VCaP (cell line): ENCODE measurements around the gene SS18L1.

Experiments
- H3K27ac ChIP-seq: fragments of 450-650 bp; 2 replicates; pipeline ENCODE4 v1.5.1; 2017
- TF ChIP-seq, protein P1 (sequence below): fragments of 450-650 bp; conservative IDR thresholded peaks from 2 replicates; pipeline ENCODE4 v1.5.1; 2017; ENCODE audit warnings: mild to moderate bottlenecking, moderate library complexity

Gene SS18L1

DNA sequence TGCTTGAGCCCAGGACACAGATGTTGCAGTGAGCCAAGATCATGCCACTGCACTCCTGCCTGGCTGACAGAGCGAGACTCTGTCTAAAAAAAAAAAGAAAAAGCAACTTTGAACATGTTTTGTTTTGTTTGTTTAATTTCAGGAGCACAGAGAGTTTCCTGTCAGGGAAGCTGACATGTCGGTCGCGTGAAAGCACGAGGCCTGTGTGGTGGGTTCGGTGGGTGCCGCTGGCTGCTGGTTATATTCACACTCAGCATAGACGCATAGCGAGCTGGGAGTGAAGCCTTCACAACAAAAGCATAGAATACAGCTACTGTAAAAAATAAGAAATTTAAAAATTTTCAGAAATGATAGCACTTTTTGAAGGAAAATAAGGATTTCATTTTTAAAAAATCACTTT, 53.7 kb downstream of the SS18L1 start:
- TF ChIP-seq, protein P1, sequence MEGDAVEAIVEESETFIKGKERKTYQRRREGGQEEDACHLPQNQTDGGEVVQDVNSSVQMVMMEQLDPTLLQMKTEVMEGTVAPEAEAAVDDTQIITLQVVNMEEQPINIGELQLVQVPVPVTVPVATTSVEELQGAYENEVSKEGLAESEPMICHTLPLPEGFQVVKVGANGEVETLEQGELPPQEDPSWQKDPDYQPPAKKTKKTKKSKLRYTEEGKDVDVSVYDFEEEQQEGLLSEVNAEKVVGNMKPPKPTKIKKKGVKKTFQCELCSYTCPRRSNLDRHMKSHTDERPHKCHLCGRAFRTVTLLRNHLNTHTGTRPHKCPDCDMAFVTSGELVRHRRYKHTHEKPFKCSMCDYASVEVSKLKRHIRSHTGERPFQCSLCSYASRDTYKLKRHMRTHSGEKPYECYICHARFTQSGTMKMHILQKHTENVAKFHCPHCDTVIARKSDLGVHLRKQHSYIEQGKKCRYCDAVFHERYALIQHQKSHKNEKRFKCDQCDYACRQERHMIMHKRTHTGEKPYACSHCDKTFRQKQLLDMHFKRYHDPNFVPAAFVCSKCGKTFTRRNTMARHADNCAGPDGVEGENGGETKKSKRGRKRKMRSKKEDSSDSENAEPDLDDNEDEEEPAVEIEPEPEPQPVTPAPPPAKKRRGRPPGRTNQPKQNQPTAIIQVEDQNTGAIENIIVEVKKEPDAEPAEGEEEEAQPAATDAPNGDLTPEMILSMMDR = no peak
- H3K27ac ChIP-seq = no peak overlapping the region

DNA sequence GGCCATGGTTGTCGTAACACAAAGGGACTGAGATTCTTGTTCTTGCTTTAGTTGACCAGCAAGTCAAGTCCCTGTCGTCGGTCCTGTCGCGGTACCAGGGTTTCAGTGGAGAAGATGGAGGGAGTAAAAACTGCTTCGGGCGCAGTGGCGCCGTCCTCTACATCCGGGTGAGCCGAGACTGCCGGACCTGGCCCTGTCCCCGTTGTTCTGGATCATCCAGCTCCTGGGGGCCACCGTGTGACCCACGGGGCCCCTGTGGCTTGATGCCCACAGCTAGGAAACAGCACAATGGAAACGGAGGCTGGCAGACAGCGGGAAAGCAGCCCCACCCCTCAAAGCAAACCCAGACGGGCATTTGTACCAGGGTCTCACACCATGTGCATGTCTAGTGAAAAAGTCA, 54.2 kb downstream of the SS18L1 start:
- H3K27ac ChIP-seq = no peak overlapping the region
- TF ChIP-seq, protein P1 = no peak

DNA sequence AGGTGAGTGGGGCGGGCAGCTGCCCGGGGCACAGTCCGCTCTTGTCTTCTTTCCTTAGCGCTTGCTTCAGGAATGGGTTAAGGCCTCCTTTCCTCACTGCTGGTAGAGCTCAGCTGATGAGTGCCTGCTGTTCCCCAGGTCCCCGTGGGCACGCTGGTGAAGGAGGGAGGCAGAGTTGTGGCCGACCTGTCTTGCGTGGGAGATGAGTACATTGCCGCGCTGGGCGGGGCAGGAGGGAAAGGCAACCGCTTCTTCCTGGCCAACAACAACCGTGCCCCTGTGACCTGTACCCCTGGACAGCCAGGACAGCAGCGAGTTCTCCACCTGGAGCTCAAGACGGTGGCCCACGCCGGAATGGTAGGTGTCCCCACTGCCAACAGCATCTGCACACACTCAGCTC, 54.9 kb downstream of the SS18L1 start:
- TF ChIP-seq, protein P1 = no peak
- H3K27ac ChIP-seq = no peak overlapping the region

DNA sequence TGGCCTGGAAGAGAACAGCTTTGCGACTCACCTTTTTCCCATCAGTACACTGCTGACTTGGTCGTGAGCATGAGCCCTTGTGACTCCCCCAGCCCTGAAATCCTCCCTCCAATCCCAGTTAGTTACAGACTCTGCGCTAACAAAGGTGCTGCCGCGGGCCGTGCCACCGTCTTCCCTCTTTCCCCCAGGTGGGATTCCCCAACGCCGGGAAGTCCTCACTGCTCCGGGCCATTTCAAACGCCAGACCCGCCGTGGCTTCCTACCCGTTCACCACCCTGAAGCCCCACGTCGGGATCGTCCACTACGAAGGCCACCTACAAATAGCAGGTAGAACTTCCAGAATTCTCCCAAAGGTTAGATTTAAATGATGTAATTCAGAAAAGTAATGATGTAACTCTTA, 55.4 kb downstream of the SS18L1 start:
- H3K27ac ChIP-seq = no peak overlapping the region
- TF ChIP-seq, protein P1 = no peak

DNA sequence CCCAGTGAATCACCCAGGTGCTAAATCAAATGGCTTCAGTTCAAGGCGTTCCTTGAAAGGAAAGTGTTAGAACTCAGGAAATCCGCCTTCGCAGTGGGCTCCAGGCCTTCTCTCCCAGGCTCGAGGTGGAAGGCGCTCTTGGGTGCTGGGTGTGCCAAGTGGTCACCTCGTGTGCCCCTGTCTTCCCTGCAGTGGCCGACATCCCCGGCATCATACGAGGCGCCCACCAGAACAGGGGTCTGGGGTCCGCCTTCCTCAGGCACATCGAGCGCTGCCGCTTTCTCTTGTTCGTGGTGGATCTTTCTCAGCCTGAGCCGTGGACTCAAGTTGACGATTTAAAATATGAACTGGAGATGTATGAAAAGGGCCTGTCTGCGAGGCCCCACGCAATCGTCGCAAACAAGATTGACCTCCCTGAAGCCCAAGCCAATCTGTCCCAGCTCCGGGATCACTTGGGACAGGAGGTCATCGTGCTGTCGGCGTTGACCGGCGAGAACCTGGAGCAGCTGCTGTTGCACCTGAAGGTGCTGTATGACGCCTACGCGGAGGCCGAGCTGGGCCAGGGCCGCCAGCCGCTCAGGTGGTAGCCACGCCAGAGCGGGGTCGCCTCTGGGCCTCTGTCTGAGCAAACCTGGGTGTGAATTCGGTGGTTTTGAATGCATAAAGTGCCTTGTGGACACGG, 57.1 kb downstream of the SS18L1 start:
- no peak overlapping the region for H3K27ac ChIP-seq
- TF ChIP-seq, protein P1 = no peak

DNA sequence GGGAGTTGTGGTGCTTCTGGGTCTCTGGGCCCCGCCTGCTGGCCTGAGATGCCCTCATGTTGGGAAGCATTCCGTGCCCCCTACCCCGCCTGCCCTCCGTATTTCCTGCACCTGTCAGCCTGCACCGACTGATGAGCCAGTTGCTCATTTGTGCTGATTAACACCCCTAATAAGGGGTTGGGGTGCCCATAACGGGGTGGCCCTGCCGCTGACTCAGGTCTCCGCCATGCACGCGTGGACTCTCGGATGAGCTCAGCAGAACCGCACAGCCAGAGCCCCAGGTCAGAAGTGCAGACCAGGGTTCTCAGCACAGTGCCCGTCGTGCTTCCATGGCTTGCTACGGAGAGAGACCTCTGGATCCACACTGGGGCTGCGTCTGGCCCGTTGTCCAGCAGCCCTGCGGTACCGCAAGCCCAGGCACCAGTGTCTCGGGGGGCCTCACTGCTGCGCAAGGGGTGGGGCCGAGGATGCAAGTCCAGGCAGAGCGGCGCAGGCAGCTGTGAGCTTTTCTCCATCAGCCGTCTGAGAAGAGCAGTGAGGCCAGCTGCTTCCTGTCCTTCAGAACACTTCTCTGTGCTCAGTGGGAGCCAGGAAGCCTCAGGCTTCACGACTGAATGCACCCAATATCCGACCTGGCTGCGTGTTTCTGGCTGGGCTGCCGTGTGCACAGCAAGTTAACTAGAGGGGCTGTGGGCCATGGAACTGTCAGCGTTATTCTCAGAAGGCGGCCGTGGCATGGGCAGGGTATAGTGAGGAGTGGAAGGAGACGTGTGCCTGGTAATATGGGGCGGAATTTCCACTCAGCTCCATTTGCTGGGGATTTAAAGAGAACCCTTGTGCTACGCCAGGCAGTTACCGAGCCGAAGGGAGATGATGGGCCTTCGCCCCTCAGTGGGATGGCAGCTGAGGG, 57.9 kb downstream of the SS18L1 start:
- no peak overlapping the region for H3K27ac ChIP-seq
- TF ChIP-seq, protein P1 = no peak

DNA sequence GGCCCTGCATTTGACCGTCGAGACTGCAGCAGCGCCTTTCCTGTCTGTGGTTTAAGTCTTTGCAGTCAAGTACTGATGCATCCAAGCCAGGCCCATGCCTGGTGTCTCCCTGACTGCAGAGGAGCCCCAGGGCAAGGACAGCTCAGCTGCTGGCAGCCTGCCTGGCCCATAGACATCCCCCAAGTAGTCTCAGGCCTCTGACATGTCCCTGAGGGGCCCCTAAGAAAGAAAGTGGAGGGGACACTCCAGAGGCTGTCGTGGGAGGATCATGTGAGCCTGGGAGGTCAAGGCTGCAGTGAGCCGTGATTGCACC, 58.5 kb downstream of the SS18L1 start:
- no peak overlapping the region for H3K27ac ChIP-seq
- TF ChIP-seq, protein P1 = no peak
